Mesenteric fat pad (tissue), 1 donor: ENCODE measurements around the gene TINCR. TPM values are rescaled to one million over a fixed set of nuclear protein-coding genes. Genes with fewer than 3 reads are reported as not detected.

ENCODE experiments used
- DNase-seq: peaks from one replicate; pipeline ENCODE4 v3.0.0-alpha.2; 2020; ENCODE audit warnings: low spot score
- total RNA-seq: library from RNA; stranded (reverse); fragmentation: NEBNext Ultra II Directional; extraction: Animal tissue kit (Norgen Biotek cat#: 25700); gene quantifications from one replicate; pipeline ENCODE4 v1.2.1, GENCODE V29; 2021
- donor health status: DM: yes; HTN: yes; CAD: no.

TINCR gene
- total RNA-seq, 1 donor from 2014 or later, result 0.48 TPM

- DNase-seq, result no peak
These were observed 48.7 kb downstream of the TINCR start for GRCh38 chr19:5519076-5519475.

- no peak for DNase-seq
These were observed 52.0 kb downstream of the TINCR start for GRCh38 chr19:5515737-5516136.

GRCh38 chr19:5514001-5514400 lies 53.8 kb downstream of the TINCR start:
- no peak for DNase-seq

- DNase-seq, result no peak
These were observed 55.0 kb downstream of the TINCR start for GRCh38 chr19:5512715-5513114.

Other genes with a start within 250 kb of the TINCR start
- gene PTPRS, start 227.1 kb downstream of the TINCR start, total RNA-seq, result 417 TPM
- not detected for gene ZNRF4, start 112.5 kb downstream of the TINCR start, total RNA-seq
- 64.6 TPM for gene SAFB2, start 54.8 kb upstream of the TINCR start, total RNA-seq
- gene SAFB, start 55.1 kb upstream of the TINCR start, total RNA-seq, result 69.9 TPM
- gene MICOS13, start 112.6 kb upstream of the TINCR start, total RNA-seq, result 75.4 TPM
- 4.0 TPM for gene HSD11B1L, start 113.1 kb upstream of the TINCR start, total RNA-seq
- gene RPL36, start 122.3 kb upstream of the TINCR start, total RNA-seq, result 564 TPM
- 63.9 TPM for gene LONP1, start 152.2 kb upstream of the TINCR start, total RNA-seq
- not detected for gene CATSPERD, start 152.7 kb upstream of the TINCR start, total RNA-seq
- gene PRR22, start 216.8 kb upstream of the TINCR start, total RNA-seq, result 1.5 TPM
- 31.4 TPM for gene DUS3L, start 223.2 kb upstream of the TINCR start, total RNA-seq
- 0.42 TPM for gene NRTN, start 237.1 kb upstream of the TINCR start, total RNA-seq